Measurements from ENCODE around the gene S100A7. TPM values are rescaled to one million over a fixed set of nuclear protein-coding genes. Genes with fewer than 3 reads are reported as not detected.
"Not testable (repeated sequence)": the region's sequence is repeated elsewhere in the genome, so short reads cannot be mapped to it uniquely, and the experiment has no call there.

The S100A7 gene
- total RNA-seq, 1 experiment from 2014 or later = not detected

GRCh38 chr1:153459655-153460054 is 796 bp downstream of the S100A7 start:
- Mint-ChIP-seq H3K4me1 (ENCODE audit: low read depth, unreplicated experiment) (no peaks in the 10 kb centered on the region), H3K36me3 (ENCODE audit: insufficient read depth, unreplicated experiment) (no peaks in the 10 kb centered on the region), H3K27me3 (ENCODE audit: insufficient read depth, unreplicated experiment) (peaks cover 25% of the 10 kb centered on the region), H3K9me3 (ENCODE audit: unreplicated experiment) (no peaks in the 10 kb centered on the region), H3K27ac (ENCODE audit: unreplicated experiment) (no peak overlapping the region), H3K4me3 (ENCODE audit: unreplicated experiment) (no peak overlapping the region)
- H3K27me3 ChIP-seq (replicated peaks; ENCODE audit: control insufficient read depth, insufficient read depth, low read length) = no peaks in the 10 kb centered on the region; the same call in 1 of the 2 replicates
- H3K9me3 ChIP-seq = no peaks in the 10 kb centered on the region
- BruUV-seq (replicated peaks) = no TSS peak
- no peak overlapping the region for H3K4me3 ChIP-seq (ENCODE audit: low read depth, low read length)
- no peak for DNase-seq
- POLR2A ChIA-PET = no interaction called here
- intact Hi-C loops (cut with micrococcal nuclease; ENCODE audit: unreplicated experiment) = no loop called here
- H3K36me3 ChIP-seq (ENCODE audit: control insufficient read depth, insufficient read depth, low read length) = no peaks in the 10 kb centered on the region
- CTCF ChIA-PET = no interaction called here
- TF ChIP-seq CTCF (IDR thresholded peaks at IDR 0.05; ENCODE audit: insufficient read depth in 1 of 2, low read depth in 1 of 2, low read length in 1 of 2, severe bottlenecking in 1 of 2, unreplicated experiment in 1 of 2) = no peak
- H3K4me1 ChIP-seq = no peaks in the 10 kb centered on the region

- Mint-ChIP-seq H3K4me1 (ENCODE audit: low read depth, unreplicated experiment) (no peaks in the 10 kb centered on the region), H3K4me3 (ENCODE audit: unreplicated experiment) (no peak overlapping the region), H3K27ac (ENCODE audit: unreplicated experiment) (no peak overlapping the region), H3K27me3 (ENCODE audit: insufficient read depth, unreplicated experiment) (peaks cover 23% of the 10 kb centered on the region), H3K9me3 (ENCODE audit: unreplicated experiment) (no peaks in the 10 kb centered on the region), H3K36me3 (ENCODE audit: insufficient read depth, unreplicated experiment) (no peaks in the 10 kb centered on the region)
- Histone ChIP-seq H3K36me3 (ENCODE audit: control insufficient read depth, insufficient read depth, low read length) (no peaks in the 10 kb centered on the region), H3K4me3 (ENCODE audit: low read depth, low read length) (no peak overlapping the region), H3K27me3 (replicated peaks; ENCODE audit: control insufficient read depth, insufficient read depth, low read length) (no peaks in the 10 kb centered on the region), H3K9me3 (no peaks in the 10 kb centered on the region), H3K4me1 (no peaks in the 10 kb centered on the region)
- TF ChIP-seq CTCF (IDR thresholded peaks at IDR 0.05; ENCODE audit: insufficient read depth in 1 of 2, low read depth in 1 of 2, low read length in 1 of 2, severe bottlenecking in 1 of 2, unreplicated experiment in 1 of 2) = no peak
- intact Hi-C loops (cut with micrococcal nuclease; ENCODE audit: unreplicated experiment) = no loop called here
- ChIA-PET POLR2A (no interaction called here), CTCF (interaction anchor here (0.6 kb wide), 1 partner anchor 16 kb away, joined by 4 read pairs; no protein-coding TSS in a partner anchor)
- no TSS peak for BruUV-seq (replicated peaks)
- DNase-seq = no peak
Measured at GRCh38 chr1:153456396-153456795, 4.1 kb downstream of the S100A7 start.

- H3K27me3 ChIP-seq (replicated peaks; ENCODE audit: control insufficient read depth, insufficient read depth, low read length); H3K9me3 Mint-ChIP-seq (ENCODE audit: unreplicated experiment); H3K4me3 ChIP-seq (ENCODE audit: low read depth, low read length); CTCF ChIA-PET; BruUV-seq (replicated peaks); H3K27ac Mint-ChIP-seq (ENCODE audit: unreplicated experiment); intact Hi-C loops (cut with micrococcal nuclease; ENCODE audit: unreplicated experiment); H3K4me1 Mint-ChIP-seq (ENCODE audit: low read depth, unreplicated experiment); H3K9me3 ChIP-seq; POLR2A ChIA-PET; H3K4me1 ChIP-seq; H3K4me3 Mint-ChIP-seq (ENCODE audit: unreplicated experiment); DNase-seq; H3K36me3 Mint-ChIP-seq (ENCODE audit: insufficient read depth, unreplicated experiment); H3K36me3 ChIP-seq (ENCODE audit: control insufficient read depth, insufficient read depth, low read length): not testable (repeated sequence)
- H3K27me3 Mint-ChIP-seq (ENCODE audit: insufficient read depth, unreplicated experiment) = peaks cover 32% of the 10 kb centered on the region
Measured at GRCh38 chr1:153448851-153449250, 11.6 kb downstream of the S100A7 start.

All from Caco-2 (cell line).